ENCODE data around the gene EEF2K. TPM values are rescaled to one million over a fixed set of nuclear protein-coding genes. Genes with fewer than 3 reads are reported as not detected.

Gene EEF2K
- total RNA-seq, 4 donors from 2014 or later = 18.7 to 39.9 (median 21.2) TPM

- no peak for ATAC-seq
- in situ Hi-C loops (cut with MboI; ENCODE audit: low sequenced_read_pairs in 4 of 4) = loop anchor here (10.0 to 25.0 kb wide), 3 partner anchors 93 to 1026 kb away; partner anchors contain the start of genes MOSMO (in 2 of the 4), PDZD9 (in 2 of the 4), DNAH3 (in 1 of the 4) and LDAF1 (in 1 of the 4)
- peak overlapping the region in 2 of 4 donors; percentile 40 to 97 for H3K27ac ChIP-seq
These were observed 17.8 kb upstream of the EEF2K start for GRCh38 chr16:22188267-22188594.

GRCh38 chr16:22188595-22189442, 17.3 kb upstream of the EEF2K start:
- in situ Hi-C loops (cut with MboI; ENCODE audit: low sequenced_read_pairs in 4 of 4) = loop anchor here (10.0 to 25.0 kb wide), 3 partner anchors 94 to 1027 kb away; partner anchors contain the start of genes MOSMO (in 2 of the 4), PDZD9 (in 2 of the 4), DNAH3 (in 1 of the 4) and LDAF1 (in 1 of the 4)
- H3K4me3 ChIP-seq = peak overlapping the region in 1 of 4 donors; percentile 73

More at GRCh38 chr16:22188267-22188594, 17.8 kb upstream of the EEF2K start:
- no peak for DNase-seq
- TF ChIP-seq CTCF (IDR thresholded peaks at IDR 0.05 in 4 of 5, conservative IDR thresholded peaks at IDR 0.05 in 1 of 5) (no peak), POLR2A (IDR thresholded peaks at IDR 0.05) (no peak)
- Histone ChIP-seq H3K4me3 (no peak overlapping the region), H3K4me1 (peaks cover 19 to 20% of the 10 kb centered on the region in 2 donors), H3K36me3 (no peaks in the 10 kb centered on the region), H3K9me3 (no peaks in the 10 kb centered on the region), H3K27me3 (no peaks in the 10 kb centered on the region)
- intact Hi-C loops (cut with DNase I; ENCODE audit: low total_unique reads) = loop anchor here (2.0 to 5.0 kb wide), 2 partner anchors 101 to 187 kb away; partner anchors contain the start of gene PDZD9

GRCh38 chr16:22189473-22190080, 16.5 kb upstream of the EEF2K start:
- peak overlapping the region; percentile 73 to 87 (median 79) for H3K4me3 ChIP-seq
- H3K36me3 ChIP-seq = no peaks in the 10 kb centered on the region
- peak in 1 of 2 donors; percentile 55 for DNase-seq
- no peaks in the 10 kb centered on the region for H3K9me3 ChIP-seq
- peaks cover 19 to 21% of the 10 kb centered on the region in 2 donors for H3K4me1 ChIP-seq
- ATAC-seq = no peak
- H3K27ac ChIP-seq = peak overlapping the region; percentile 89 to 98 (median 97)
- H3K27me3 ChIP-seq = no peaks in the 10 kb centered on the region
- intact Hi-C loops (cut with DNase I; ENCODE audit: low total_unique reads) (loop anchor here (1.0 to 10.0 kb wide), 8 partner anchors 17 to 1287 kb away; partner anchors contain the start of genes CDR2, DCUN1D3, EEF2K and LYRM1), in situ Hi-C loops (cut with MboI; ENCODE audit: low sequenced_read_pairs in 4 of 4) (loop anchor here (10.0 to 25.0 kb wide), 4 partner anchors 95 to 1285 kb away; partner anchors contain the start of genes MOSMO (in 2 of the 4), PDZD9 (in 2 of the 4), DCUN1D3 (in 1 of the 4) and DNAH3 (in 1 of the 4))
- TF ChIP-seq POLR2A (IDR thresholded peaks at IDR 0.05) (no peak), CTCF (IDR thresholded peaks at IDR 0.05 in 4 of 5, conservative IDR thresholded peaks at IDR 0.05 in 1 of 5) (no peak)

More at GRCh38 chr16:22188595-22189442, 17.3 kb upstream of the EEF2K start:
- no peak for ATAC-seq
- H3K27ac ChIP-seq = peak overlapping the region; percentile 48 to 98 (median 97)
- peak; percentile 48 to 58 for DNase-seq
- intact Hi-C loops (cut with DNase I; ENCODE audit: low total_unique reads) = loop anchor here (2.0 to 5.0 kb wide), 2 partner anchors 102 to 188 kb away; partner anchors contain the start of gene PDZD9
- H3K36me3 ChIP-seq = no peaks in the 10 kb centered on the region
- no peaks in the 10 kb centered on the region for H3K9me3 ChIP-seq
- H3K4me1 ChIP-seq = peaks cover 19 to 21% of the 10 kb centered on the region in 2 donors
- no peaks in the 10 kb centered on the region for H3K27me3 ChIP-seq
- no peak for TF ChIP-seq POLR2A (IDR thresholded peaks at IDR 0.05)
- TF ChIP-seq CTCF (IDR thresholded peaks at IDR 0.05 in 4 of 5, conservative IDR thresholded peaks at IDR 0.05 in 1 of 5) = peak; percentile 65 to 83 (median 74)

- no peaks in the 10 kb centered on the region for H3K9me3 ChIP-seq
- DNase-seq = peak; percentile 64 to 99
- in situ Hi-C loops (cut with MboI; ENCODE audit: low sequenced_read_pairs in 4 of 4) = loop anchor here in 1 of 4 donors (10.0 to 25.0 kb wide), 2 partner anchors 1028 to 1285 kb away; partner anchors contain the start of genes DCUN1D3, DNAH3, LDAF1 and LYRM1
- ATAC-seq = peak; percentile 0 to 69
- no peaks in the 10 kb centered on the region for H3K36me3 ChIP-seq
- H3K4me1 ChIP-seq = peaks cover 19 to 21% of the 10 kb centered on the region in 2 donors
- peak overlapping the region; percentile 73 to 87 (median 79) for H3K4me3 ChIP-seq
- intact Hi-C loops (cut with DNase I; ENCODE audit: low total_unique reads) = loop anchor here (1.0 to 10.0 kb wide), 6 partner anchors 17 to 1288 kb away; partner anchors contain the start of genes CDR2, DCUN1D3, EEF2K and LYRM1
- peak; percentile 58 to 88 for TF ChIP-seq POLR2A (IDR thresholded peaks at IDR 0.05)
- no peak for TF ChIP-seq CTCF (IDR thresholded peaks at IDR 0.05 in 4 of 5, conservative IDR thresholded peaks at IDR 0.05 in 1 of 5)
- H3K27me3 ChIP-seq = no peaks in the 10 kb centered on the region
- H3K27ac ChIP-seq = peak overlapping the region; percentile 89 to 98 (median 97)
These were observed 15.8 kb upstream of the EEF2K start for GRCh38 chr16:22190081-22190775.

Measured in gastrocnemius medialis (tissue), 4 donors.